ENCODE results near the gene METTL8.
A peak's percentile ranks its signal among the peaks of the same experiment; 100 is the strongest.
"Not testable (repeated sequence)": the region's sequence is repeated elsewhere in the genome, so short reads cannot be mapped to it uniquely, and the experiment has no call there.

Gene METTL8

DNA sequence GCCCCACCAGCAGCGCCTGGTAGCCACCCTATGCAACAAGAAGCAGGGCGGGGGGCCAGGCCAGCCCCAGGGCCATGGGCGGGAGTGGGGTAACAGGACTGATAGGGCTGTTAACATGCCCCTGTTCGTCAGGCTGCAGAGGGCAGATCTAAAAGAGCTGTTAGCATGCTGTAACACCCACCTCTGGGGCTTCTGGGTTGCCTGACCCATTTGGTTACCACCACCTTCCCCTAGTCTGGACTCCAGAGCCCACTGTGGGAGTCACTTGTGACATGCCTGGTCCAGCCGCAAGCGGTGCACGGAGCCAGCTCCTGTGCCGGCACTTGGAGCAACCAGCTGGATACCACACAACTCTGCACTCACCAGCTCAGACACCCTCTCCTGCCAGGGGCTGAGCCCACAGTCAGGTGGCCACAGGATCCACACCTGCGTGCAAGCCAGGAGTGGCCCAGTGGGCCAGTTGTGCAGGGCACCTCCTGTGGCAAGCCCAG is 2.1 kb downstream of the METTL8 start:
- no peak for DNase-seq (ENCODE audit: low read depth in 1 of 2, low spot score in 1 of 2)
- no peak overlapping the region for H3K4me3 ChIP-seq (replicated peaks; ENCODE audit: insufficient read depth, low read length)
- H3K27ac ChIP-seq (replicated peaks), result no peak overlapping the region
- no peaks in the 10 kb centered on the region for H3K27me3 ChIP-seq (ENCODE audit: insufficient read depth, poor library complexity, severe bottlenecking)
- TF ChIP-seq SPI1 (IDR thresholded peaks at IDR 0.05; ENCODE audit: borderline replicate concordance, low read depth), result no peak
- TF ChIP-seq GABPA (IDR thresholded peaks at IDR 0.05; ENCODE audit: low read depth), result no peak
- TF ChIP-seq POLR2AphosphoS5 (IDR thresholded peaks at IDR 0.05; ENCODE audit: low read depth), result no peak
- TF ChIP-seq, protein P1, sequence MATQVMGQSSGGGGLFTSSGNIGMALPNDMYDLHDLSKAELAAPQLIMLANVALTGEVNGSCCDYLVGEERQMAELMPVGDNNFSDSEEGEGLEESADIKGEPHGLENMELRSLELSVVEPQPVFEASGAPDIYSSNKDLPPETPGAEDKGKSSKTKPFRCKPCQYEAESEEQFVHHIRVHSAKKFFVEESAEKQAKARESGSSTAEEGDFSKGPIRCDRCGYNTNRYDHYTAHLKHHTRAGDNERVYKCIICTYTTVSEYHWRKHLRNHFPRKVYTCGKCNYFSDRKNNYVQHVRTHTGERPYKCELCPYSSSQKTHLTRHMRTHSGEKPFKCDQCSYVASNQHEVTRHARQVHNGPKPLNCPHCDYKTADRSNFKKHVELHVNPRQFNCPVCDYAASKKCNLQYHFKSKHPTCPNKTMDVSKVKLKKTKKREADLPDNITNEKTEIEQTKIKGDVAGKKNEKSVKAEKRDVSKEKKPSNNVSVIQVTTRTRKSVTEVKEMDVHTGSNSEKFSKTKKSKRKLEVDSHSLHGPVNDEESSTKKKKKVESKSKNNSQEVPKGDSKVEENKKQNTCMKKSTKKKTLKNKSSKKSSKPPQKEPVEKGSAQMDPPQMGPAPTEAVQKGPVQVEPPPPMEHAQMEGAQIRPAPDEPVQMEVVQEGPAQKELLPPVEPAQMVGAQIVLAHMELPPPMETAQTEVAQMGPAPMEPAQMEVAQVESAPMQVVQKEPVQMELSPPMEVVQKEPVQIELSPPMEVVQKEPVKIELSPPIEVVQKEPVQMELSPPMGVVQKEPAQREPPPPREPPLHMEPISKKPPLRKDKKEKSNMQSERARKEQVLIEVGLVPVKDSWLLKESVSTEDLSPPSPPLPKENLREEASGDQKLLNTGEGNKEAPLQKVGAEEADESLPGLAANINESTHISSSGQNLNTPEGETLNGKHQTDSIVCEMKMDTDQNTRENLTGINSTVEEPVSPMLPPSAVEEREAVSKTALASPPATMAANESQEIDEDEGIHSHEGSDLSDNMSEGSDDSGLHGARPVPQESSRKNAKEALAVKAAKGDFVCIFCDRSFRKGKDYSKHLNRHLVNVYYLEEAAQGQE (IDR thresholded peaks at IDR 0.05; ENCODE audit: insufficient replicate concordance, low read depth), result no peak
- TF ChIP-seq, protein P2, sequence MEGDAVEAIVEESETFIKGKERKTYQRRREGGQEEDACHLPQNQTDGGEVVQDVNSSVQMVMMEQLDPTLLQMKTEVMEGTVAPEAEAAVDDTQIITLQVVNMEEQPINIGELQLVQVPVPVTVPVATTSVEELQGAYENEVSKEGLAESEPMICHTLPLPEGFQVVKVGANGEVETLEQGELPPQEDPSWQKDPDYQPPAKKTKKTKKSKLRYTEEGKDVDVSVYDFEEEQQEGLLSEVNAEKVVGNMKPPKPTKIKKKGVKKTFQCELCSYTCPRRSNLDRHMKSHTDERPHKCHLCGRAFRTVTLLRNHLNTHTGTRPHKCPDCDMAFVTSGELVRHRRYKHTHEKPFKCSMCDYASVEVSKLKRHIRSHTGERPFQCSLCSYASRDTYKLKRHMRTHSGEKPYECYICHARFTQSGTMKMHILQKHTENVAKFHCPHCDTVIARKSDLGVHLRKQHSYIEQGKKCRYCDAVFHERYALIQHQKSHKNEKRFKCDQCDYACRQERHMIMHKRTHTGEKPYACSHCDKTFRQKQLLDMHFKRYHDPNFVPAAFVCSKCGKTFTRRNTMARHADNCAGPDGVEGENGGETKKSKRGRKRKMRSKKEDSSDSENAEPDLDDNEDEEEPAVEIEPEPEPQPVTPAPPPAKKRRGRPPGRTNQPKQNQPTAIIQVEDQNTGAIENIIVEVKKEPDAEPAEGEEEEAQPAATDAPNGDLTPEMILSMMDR (IDR thresholded peaks at IDR 0.05; ENCODE audit: insufficient read depth, low read length), result no peak

DNA sequence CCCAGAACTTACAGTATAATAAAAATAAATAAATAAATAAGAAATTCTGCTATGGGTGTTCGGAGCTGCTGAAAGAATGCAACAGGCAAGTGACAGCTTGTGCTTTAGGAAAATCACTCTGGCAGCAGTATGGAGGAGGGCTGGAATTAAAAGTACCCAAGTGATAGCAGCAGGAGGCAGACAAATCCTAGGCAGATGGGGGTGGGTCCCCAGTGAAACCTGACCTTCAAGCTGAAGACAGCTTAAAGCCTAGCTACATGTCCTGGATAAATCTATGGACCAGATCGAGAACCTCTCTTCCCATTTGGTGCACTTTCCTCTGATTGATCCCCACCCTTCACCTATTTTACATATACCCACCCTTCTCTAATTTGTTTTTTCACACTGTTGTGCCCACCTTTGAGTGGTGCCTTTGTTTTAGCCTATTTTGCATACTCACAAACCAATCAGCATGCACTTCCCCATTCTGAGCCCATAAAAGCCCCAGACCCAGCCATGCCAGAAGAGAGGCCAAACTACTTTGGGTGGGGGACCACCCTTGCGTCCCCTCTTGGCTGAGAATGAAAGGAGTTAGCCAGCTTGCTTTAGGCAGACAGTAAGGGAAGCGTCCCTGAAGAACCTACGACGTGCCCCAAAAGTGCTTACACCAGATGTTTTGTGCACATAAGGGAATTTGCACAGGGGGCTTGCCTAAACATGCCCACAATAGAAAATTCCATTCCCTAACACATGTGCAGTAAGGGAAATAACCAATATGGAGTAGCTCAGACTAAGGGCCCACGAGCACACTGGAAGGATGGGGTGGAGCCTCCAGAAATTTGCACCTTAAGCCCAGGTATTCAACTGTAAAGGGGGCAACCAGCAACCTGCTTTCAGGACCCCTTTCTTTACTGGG is 3.0 kb downstream of the METTL8 start:
- DNase-seq (ENCODE audit: low read depth in 1 of 2, low spot score in 1 of 2), result no peak
- H3K4me3 ChIP-seq (replicated peaks; ENCODE audit: insufficient read depth, low read length), result no peak overlapping the region
- H3K27ac ChIP-seq (replicated peaks), result no peak overlapping the region
- H3K27me3 ChIP-seq (ENCODE audit: insufficient read depth, poor library complexity, severe bottlenecking), result no peaks in the 10 kb centered on the region
- TF ChIP-seq SPI1 (IDR thresholded peaks at IDR 0.05; ENCODE audit: borderline replicate concordance, low read depth), result peak; percentile 81
- TF ChIP-seq, protein P2 (IDR thresholded peaks at IDR 0.05; ENCODE audit: insufficient read depth, low read length), result no peak

DNA sequence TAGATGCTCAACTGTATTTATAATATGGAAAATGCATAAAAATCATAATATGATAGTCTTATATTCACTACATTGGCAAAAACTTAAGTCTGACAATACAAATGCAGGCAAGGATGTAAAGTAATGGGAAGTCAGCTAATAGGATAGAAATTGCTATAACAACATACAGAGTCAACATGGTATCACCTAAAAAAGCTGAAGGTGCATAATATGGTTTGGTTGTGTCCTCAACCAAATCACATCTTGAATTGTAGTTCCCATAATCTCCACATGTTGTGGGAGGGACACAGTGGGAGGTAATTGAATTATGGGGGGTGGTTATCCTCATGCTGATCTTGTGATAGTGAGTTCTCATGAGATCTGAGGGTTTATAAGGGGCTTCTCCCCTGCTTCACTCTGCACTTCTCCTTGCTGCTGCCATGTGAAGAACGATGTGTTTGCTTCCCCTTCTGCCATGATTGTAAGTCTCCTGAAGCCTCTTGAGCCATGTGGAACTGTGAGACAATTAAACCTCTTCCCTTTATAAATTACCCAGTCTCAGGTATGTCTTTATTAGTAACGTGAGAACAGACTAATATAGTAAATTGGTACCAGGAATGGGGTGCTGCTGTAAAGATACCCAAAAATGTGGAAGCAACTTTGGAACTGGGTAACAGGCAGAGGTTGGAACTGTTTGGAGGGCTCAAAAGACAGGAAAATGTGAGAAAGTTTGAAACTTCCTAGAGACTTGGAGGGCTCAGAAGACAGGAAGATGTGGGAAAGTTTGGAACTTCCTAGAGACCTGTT is 10.9 kb downstream of the METTL8 start:
- not testable (repeated sequence) for H3K4me3 ChIP-seq (replicated peaks; ENCODE audit: insufficient read depth, low read length); DNase-seq (ENCODE audit: low read depth in 1 of 2, low spot score in 1 of 2); H3K27me3 ChIP-seq (ENCODE audit: insufficient read depth, poor library complexity, severe bottlenecking); H3K27ac ChIP-seq (replicated peaks)

DNA sequence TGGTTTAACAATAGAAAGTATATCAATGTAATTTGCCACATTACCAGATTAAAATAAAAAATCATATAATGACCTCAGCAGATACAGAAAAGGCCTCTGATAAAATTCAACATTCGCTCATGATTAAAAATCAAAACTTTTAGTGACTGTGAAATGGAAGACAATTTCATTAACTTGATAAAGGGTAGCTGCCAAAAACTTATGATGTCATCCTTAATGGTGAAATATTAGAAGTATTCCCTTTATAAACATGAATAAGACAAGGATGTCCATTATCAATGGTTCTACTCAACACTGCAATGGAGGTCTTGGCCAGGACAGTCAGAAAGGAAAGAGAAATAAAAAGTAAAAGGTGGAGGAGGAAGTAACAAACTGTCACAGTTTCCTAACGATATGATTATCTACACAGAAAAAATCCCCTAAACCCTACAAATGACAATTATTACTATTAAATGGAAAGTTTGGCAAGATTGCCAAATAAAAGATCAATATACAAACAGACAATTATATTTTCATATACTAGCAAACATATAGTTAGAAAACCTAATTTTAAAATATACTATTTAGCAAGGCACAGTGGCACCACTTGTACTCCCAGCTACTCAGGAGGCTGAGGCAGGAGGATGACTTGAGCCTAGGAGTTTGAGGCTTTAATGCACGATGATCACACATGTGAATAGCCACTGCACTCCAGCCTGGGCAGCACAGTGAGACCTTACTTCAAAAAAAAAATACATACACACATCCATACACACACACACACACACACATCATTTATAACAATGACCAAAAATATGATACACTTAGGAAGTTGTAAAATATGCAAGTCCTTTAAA is 12.8 kb downstream of the METTL8 start:
- Histone ChIP-seq H3K27me3 (ENCODE audit: insufficient read depth, poor library complexity, severe bottlenecking) (no peaks in the 10 kb centered on the region), H3K4me3 (replicated peaks; ENCODE audit: insufficient read depth, low read length) (no peak overlapping the region), H3K27ac (replicated peaks) (no peak overlapping the region)
- no peak for DNase-seq (ENCODE audit: low read depth in 1 of 2, low spot score in 1 of 2)
- TF ChIP-seq POLR2AphosphoS5 (IDR thresholded peaks at IDR 0.05; ENCODE audit: low read depth), result no peak
- TF ChIP-seq, protein P1 (IDR thresholded peaks at IDR 0.05; ENCODE audit: insufficient replicate concordance, low read depth), result no peak
- no peak for TF ChIP-seq GABPA (IDR thresholded peaks at IDR 0.05; ENCODE audit: low read depth)
- no peak for TF ChIP-seq SPI1 (IDR thresholded peaks at IDR 0.05; ENCODE audit: borderline replicate concordance, low read depth)
- TF ChIP-seq, protein P2 (IDR thresholded peaks at IDR 0.05; ENCODE audit: insufficient read depth, low read length), result no peak

Data from HL-60 (cell line).